HEK293T (cell line): ENCODE measurements around the gene MEGF9.

Experiments
- ELF4 ChIP-seq: fragments of 450-650 bp; IDR thresholded peaks from 2 replicates; pipeline ENCODE4 v1.6.1; 2017; ENCODE audit warnings: antibody characterized with exemption
- NFRKB ChIP-seq: fragments of 450-650 bp; IDR thresholded peaks from 2 replicates; pipeline ENCODE4 v1.6.1; 2016; ENCODE audit warnings: mild to moderate bottlenecking, moderate library complexity

GRCh38 chr9:120561709-120562108 is 152.6 kb downstream of the MEGF9 start:
- TF ChIP-seq ELF4 (no peak), NFRKB (no peak)
